GM23338 (cell line): ENCODE data around the gene KCNT1. TPM values are rescaled to one million over a fixed set of nuclear protein-coding genes. Genes with fewer than 3 reads are reported as not detected.

Experiments used
- ATAC-seq: fragments of 200-7000 bp; cut with Tn5 transposase; 3 replicates; pipeline ENCODE4 v1.9.1; 2020
- DNase-seq: peaks from one replicate; pipeline ENCODE4 v3.0.0-alpha.2; 2015; ENCODE audit warnings: low spot score
- H2AFZ ChIP-seq: fragments of 200-600 bp; sonication (generic); 2 replicates; pipeline ENCODE4 v1.8.0; 2016; ENCODE audit warnings: antibody characterized with exemption, mild to moderate bottlenecking, moderate library complexity
- H3F3A ChIP-seq: fragments of 200-600 bp; sonication (generic); replicated peaks from 2 replicates; pipeline ENCODE4 v1.8.0; 2017; ENCODE audit warnings: antibody characterized with exemption, mixed run types, low read depth
- H3K27ac ChIP-seq: fragments of 200-600 bp; sonication (generic); 2 replicates; pipeline ENCODE4 v1.6.1; 2016; ENCODE audit warnings: low read depth
- H3K27me3 ChIP-seq: fragments of 200-600 bp; sonication (generic); 2 replicates; pipeline ENCODE4 v1.8.0; 2016; ENCODE audit warnings: mild to moderate bottlenecking, mixed run types, moderate library complexity; ENCODE audit not compliant: insufficient read depth
- H3K36me3 ChIP-seq: fragments of 200-600 bp; sonication (generic); 2 replicates; pipeline ENCODE4 v1.8.0; 2016; ENCODE audit warnings: mild to moderate bottlenecking; ENCODE audit not compliant: insufficient read depth
- H3K4me1 ChIP-seq: fragments of 200-600 bp; sonication (generic); 2 replicates; pipeline ENCODE4 v1.8.0; 2016; ENCODE audit warnings: mild to moderate bottlenecking, moderate library complexity; ENCODE audit not compliant: insufficient read depth
- H3K4me2 ChIP-seq: fragments of 200-600 bp; sonication (generic); 2 replicates; pipeline ENCODE4 v1.7.1; 2017; ENCODE audit warnings: mixed run types
- H3K4me3 ChIP-seq: fragments of 200-600 bp; sonication (generic); 2 replicates; pipeline ENCODE4 v1.6.1; 2016; ENCODE audit warnings: mixed run types
- H3K79me2 ChIP-seq: fragments of 200-600 bp; sonication (generic); replicated peaks from 2 replicates; pipeline ENCODE4 v1.8.0; 2017; ENCODE audit warnings: mild to moderate bottlenecking; ENCODE audit not compliant: insufficient read depth
- H3K9me2 ChIP-seq: fragments of 200-600 bp; sonication (generic); 2 replicates; pipeline ENCODE4 v1.8.0; 2017; ENCODE audit not compliant: insufficient read depth
- H4K20me1 ChIP-seq: fragments of 200-600 bp; sonication (generic); replicated peaks from 2 replicates; pipeline ENCODE4 v1.8.0; 2017; ENCODE audit warnings: mild to moderate bottlenecking; ENCODE audit not compliant: insufficient read depth
- H3K27ac Mint-ChIP-seq: 2 replicates; pipeline ENCODE4 v1.8.0; 2020; ENCODE audit warnings: inconsistent platforms, mild to moderate bottlenecking, moderate library complexity, mixed read lengths
- H3K27me3 Mint-ChIP-seq: 3 replicates; pipeline ENCODE4 v1.8.0; 2022; ENCODE audit warnings: low read depth, mild to moderate bottlenecking, moderate library complexity, mixed read lengths, inconsistent platforms; ENCODE audit not compliant: insufficient read depth, poor library complexity
- H3K36me3 Mint-ChIP-seq: 3 replicates; pipeline ENCODE4 v1.8.0; 2021; ENCODE audit warnings: low read depth, mild to moderate bottlenecking, inconsistent platforms, moderate library complexity, mixed read lengths
- H3K4me1 Mint-ChIP-seq: 3 replicates; pipeline ENCODE4 v1.8.0; 2020; ENCODE audit warnings: mild to moderate bottlenecking, inconsistent platforms, mixed read lengths
- H3K4me3 Mint-ChIP-seq: 3 replicates; pipeline ENCODE4 v1.8.0; 2021; ENCODE audit warnings: moderate library complexity, mild to moderate bottlenecking, inconsistent platforms, mixed read lengths
- H3K9me3 Mint-ChIP-seq: 3 replicates; pipeline ENCODE4 v1.8.0; 2020; ENCODE audit warnings: moderate library complexity, mild to moderate bottlenecking, inconsistent platforms, mixed read lengths
- EZH2 ChIP-seq: fragments of 200-600 bp; sonication (generic); IDR thresholded peaks from one replicate; pipeline ENCODE4 v1.8.0; 2017; ENCODE audit warnings: antibody characterized with exemption, mild to moderate bottlenecking, low read depth; ENCODE audit not compliant: unreplicated experiment
- JUNB ChIP-seq: IDR thresholded peaks from one replicate; pipeline ENCODE4 v1.6.1; 2016; ENCODE audit warnings: antibody characterized with exemption; ENCODE audit not compliant: unreplicated experiment
- NANOG ChIP-seq: IDR thresholded peaks from 2 replicates; pipeline ENCODE4 v1.6.1; 2016; ENCODE audit warnings: antibody characterized with exemption, borderline replicate concordance
- ZNF114 ChIP-seq: fragments of 250-450 bp; sonication (Bioruptor Pico); IDR thresholded peaks from 2 replicates; pipeline ENCODE4 v1.5.0; 2020; ENCODE audit warnings: mild to moderate bottlenecking, moderate library complexity
- polyA plus RNA-seq: library from polyadenylated mRNA; unstranded; fragments of >200 nt; fragmentation: Nextera tagmentation; extraction: Ambion mirVana; gene quantifications from 2 replicates; pipeline ENCODE4 v1.2.1, GENCODE V29; 2016
- total RNA-seq: library from RNA; depleted of rRNA; stranded (reverse); fragments of >200 nt; shearing (Covaris generic); gene quantifications from 2 replicates; pipeline ENCODE4 v1.2.3, GENCODE V29; 2014
- TF ChIP-seq, protein P1 (sequence below): fragments of 250-450 bp; sonication (Bioruptor Pico); IDR thresholded peaks from 2 replicates; pipeline ENCODE4 v1.5.0; 2020; ENCODE audit warnings: mild to moderate bottlenecking, moderate library complexity

Gene KCNT1
- total and polyA plus RNA-seq, 2 experiments from 2014 or later: 0.05 to 0.28 TPM

DNA sequence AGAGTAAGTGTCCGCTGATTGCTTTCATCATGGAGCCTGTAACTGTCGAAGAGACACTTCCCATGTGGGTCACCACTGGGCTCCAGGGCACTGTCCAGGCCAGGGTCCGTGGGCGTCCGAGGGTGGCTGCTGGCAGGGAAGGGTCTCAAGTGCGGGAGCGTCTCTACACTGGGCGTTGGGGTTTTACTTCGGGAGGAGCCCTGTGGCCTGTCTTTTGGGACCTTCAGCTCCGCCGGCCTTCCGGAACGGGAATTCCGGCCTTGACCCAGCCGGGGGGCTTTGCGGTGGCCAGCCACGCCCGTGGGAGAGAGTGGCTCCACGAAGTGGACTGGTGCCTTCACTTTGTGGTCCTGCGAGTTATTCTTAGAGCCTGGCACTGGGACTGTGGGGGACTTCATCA is 119.1 kb downstream of the KCNT1 start:
- no peak overlapping the region for H3K27ac Mint-ChIP-seq
- peaks cover 5% of the 10 kb centered on the region; the same call in 1 of the 2 replicates for H3K36me3 ChIP-seq
- H4K20me1 ChIP-seq: peaks cover 17% of the 10 kb centered on the region

More for the DNA sequence above, 119.1 kb downstream of the KCNT1 start:
- Histone ChIP-seq H3K4me1 (no peaks in the 10 kb centered on the region), H3K4me3 (no peak overlapping the region), H3F3A (no peaks in the 10 kb centered on the region), H3K27me3 (no peaks in the 10 kb centered on the region), H3K9me2 (no peaks in the 10 kb centered on the region), H2AFZ (no peak overlapping the region), H3K4me2 (no peak overlapping the region), H3K27ac (no peak overlapping the region), H3K79me2 (peaks cover 11% of the 10 kb centered on the region; the same call in 1 of the 2 replicates)
- no peak for TF ChIP-seq ZNF114 (CRISPR knock-in tag)
- TF ChIP-seq, protein P1, sequence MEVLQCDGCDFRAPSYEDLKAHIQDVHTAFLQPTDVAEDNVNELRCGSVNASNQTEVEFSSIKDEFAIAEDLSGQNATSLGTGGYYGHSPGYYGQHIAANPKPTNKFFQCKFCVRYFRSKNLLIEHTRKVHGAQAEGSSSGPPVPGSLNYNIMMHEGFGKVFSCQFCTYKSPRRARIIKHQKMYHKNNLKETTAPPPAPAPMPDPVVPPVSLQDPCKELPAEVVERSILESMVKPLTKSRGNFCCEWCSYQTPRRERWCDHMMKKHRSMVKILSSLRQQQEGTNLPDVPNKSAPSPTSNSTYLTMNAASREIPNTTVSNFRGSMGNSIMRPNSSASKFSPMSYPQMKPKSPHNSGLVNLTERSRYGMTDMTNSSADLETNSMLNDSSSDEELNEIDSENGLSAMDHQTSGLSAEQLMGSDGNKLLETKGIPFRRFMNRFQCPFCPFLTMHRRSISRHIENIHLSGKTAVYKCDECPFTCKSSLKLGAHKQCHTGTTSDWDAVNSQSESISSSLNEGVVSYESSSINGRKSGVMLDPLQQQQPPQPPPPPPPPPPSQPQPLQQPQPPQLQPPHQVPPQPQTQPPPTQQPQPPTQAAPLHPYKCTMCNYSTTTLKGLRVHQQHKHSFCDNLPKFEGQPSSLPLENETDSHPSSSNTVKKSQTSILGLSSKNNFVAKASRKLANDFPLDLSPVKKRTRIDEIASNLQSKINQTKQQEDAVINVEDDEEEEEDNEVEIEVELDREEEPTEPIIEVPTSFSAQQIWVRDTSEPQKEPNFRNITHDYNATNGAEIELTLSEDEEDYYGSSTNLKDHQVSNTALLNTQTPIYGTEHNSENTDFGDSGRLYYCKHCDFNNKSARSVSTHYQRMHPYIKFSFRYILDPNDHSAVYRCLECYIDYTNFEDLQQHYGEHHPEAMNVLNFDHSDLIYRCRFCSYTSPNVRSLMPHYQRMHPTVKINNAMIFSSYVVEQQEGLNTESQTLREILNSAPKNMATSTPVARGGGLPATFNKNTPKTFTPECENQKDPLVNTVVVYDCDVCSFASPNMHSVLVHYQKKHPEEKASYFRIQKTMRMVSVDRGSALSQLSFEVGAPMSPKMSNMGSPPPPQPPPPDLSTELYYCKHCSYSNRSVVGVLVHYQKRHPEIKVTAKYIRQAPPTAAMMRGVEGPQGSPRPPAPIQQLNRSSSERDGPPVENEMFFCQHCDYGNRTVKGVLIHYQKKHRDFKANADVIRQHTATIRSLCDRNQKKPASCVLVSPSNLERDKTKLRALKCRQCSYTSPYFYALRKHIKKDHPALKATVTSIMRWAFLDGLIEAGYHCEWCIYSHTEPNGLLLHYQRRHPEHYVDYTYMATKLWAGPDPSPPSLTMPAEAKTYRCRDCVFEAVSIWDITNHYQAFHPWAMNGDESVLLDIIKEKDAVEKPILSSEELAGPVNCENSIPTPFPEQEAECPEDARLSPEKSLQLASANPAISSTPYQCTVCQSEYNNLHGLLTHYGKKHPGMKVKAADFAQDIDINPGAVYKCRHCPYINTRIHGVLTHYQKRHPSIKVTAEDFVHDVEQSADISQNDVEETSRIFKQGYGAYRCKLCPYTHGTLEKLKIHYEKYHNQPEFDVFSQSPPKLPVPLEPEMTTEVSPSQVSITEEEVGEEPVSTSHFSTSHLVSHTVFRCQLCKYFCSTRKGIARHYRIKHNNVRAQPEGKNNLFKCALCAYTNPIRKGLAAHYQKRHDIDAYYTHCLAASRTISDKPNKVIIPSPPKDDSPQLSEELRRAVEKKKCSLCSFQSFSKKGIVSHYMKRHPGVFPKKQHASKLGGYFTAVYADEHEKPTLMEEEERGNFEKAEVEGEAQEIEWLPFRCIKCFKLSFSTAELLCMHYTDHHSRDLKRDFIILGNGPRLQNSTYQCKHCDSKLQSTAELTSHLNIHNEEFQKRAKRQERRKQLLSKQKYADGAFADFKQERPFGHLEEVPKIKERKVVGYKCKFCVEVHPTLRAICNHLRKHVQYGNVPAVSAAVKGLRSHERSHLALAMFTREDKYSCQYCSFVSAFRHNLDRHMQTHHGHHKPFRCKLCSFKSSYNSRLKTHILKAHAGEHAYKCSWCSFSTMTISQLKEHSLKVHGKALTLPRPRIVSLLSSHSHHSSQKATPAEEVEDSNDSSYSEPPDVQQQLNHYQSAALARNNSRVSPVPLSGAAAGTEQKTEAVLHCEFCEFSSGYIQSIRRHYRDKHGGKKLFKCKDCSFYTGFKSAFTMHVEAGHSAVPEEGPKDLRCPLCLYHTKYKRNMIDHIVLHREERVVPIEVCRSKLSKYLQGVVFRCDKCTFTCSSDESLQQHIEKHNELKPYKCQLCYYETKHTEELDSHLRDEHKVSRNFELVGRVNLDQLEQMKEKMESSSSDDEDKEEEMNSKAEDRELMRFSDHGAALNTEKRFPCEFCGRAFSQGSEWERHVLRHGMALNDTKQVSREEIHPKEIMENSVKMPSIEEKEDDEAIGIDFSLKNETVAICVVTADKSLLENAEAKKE (CRISPR knock-in tag): no peak
- TF ChIP-seq NANOG: no peak
- TF ChIP-seq EZH2: no peak
- TF ChIP-seq JUNB: no peak
- DNase-seq (no peak), ATAC-seq (no peak)
- no peak overlapping the region for H3K4me3 Mint-ChIP-seq
- peaks cover 75% of the 10 kb centered on the region for H3K36me3 Mint-ChIP-seq
- no peaks in the 10 kb centered on the region for H3K9me3 Mint-ChIP-seq
- peaks cover 2% of the 10 kb centered on the region for H3K27me3 Mint-ChIP-seq
- peaks cover 3% of the 10 kb centered on the region; the same call in 1 of the 3 replicates for H3K4me1 Mint-ChIP-seq
